ENCODE results near the gene CAPN3.

- TF ChIP-seq, protein P1, sequence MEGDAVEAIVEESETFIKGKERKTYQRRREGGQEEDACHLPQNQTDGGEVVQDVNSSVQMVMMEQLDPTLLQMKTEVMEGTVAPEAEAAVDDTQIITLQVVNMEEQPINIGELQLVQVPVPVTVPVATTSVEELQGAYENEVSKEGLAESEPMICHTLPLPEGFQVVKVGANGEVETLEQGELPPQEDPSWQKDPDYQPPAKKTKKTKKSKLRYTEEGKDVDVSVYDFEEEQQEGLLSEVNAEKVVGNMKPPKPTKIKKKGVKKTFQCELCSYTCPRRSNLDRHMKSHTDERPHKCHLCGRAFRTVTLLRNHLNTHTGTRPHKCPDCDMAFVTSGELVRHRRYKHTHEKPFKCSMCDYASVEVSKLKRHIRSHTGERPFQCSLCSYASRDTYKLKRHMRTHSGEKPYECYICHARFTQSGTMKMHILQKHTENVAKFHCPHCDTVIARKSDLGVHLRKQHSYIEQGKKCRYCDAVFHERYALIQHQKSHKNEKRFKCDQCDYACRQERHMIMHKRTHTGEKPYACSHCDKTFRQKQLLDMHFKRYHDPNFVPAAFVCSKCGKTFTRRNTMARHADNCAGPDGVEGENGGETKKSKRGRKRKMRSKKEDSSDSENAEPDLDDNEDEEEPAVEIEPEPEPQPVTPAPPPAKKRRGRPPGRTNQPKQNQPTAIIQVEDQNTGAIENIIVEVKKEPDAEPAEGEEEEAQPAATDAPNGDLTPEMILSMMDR (conservative IDR thresholded peaks at IDR 0.05; ENCODE audit: low read length): no peak
- no peak for TF ChIP-seq EZH2phosphoT487 (IDR thresholded peaks at IDR 0.05; ENCODE audit: borderline replicate concordance, low read depth, low read length)
Observed at GRCh38 chr15:42363487-42363886, 4.2 kb downstream of the CAPN3 start.
